Smooth muscle cell (in vitro differentiated cells): ENCODE measurements around the gene EFCAB14. TPM values are rescaled to one million over a fixed set of nuclear protein-coding genes. Genes with fewer than 3 reads are reported as not detected.
"Not testable (repeated sequence)": the region's sequence is repeated elsewhere in the genome, so short reads cannot be mapped to it uniquely, and the experiment has no call there.

Experiments used
- DNase-seq: peaks from one replicate; lab custom pipeline; 2025; ENCODE audit not compliant: unreplicated experiment; lab: John Stamatoyannopoulos, UW
- H2AFZ ChIP-seq: fragments of 200-600 bp; sonication (generic); 2 replicates; pipeline ENCODE4 v1.6.0; 2016; ENCODE audit warnings: antibody characterized with exemption, low read depth, mild to moderate bottlenecking
- H3F3A ChIP-seq: fragments of 200-600 bp; sonication (generic); 2 replicates; pipeline ENCODE4 v1.6.0; 2017; ENCODE audit warnings: antibody characterized with exemption, low read depth
- H3K27ac ChIP-seq: fragments of 200-600 bp; sonication (generic); 2 replicates; pipeline ENCODE4 v1.5.1; 2016; ENCODE audit warnings: low read depth, mild to moderate bottlenecking
- H3K27me3 ChIP-seq: fragments of 200-600 bp; sonication (generic); 2 replicates; pipeline ENCODE4 v1.6.1; 2016; ENCODE audit warnings: low read depth, mild to moderate bottlenecking
- H3K36me3 ChIP-seq: fragments of 200-600 bp; sonication (generic); 2 replicates; pipeline ENCODE4 v1.5.1; 2016; ENCODE audit warnings: low read depth
- H3K4me1 ChIP-seq: fragments of 200-600 bp; sonication (generic); 2 replicates; pipeline ENCODE4 v1.5.1; 2016; ENCODE audit warnings: low read depth
- H3K4me2 ChIP-seq: fragments of 200-600 bp; sonication (generic); 2 replicates; pipeline ENCODE4 v1.6.0; 2016; ENCODE audit warnings: mild to moderate bottlenecking
- H3K4me3 ChIP-seq: fragments of 200-600 bp; sonication (generic); 2 replicates; pipeline ENCODE4 v1.5.1; 2016; ENCODE audit warnings: mild to moderate bottlenecking
- H3K79me2 ChIP-seq: fragments of 200-600 bp; sonication (generic); 2 replicates; pipeline ENCODE4 v1.6.0; 2016; ENCODE audit warnings: low read depth, mild to moderate bottlenecking
- H3K9ac ChIP-seq: fragments of 200-600 bp; sonication (generic); 2 replicates; pipeline ENCODE4 v1.6.0; 2016; ENCODE audit warnings: low read depth
- H3K9me3 ChIP-seq: fragments of 200-600 bp; sonication (generic); replicated peaks from 2 replicates; pipeline ENCODE4 v1.5.1; 2016; ENCODE audit warnings: low read depth
- H4K20me1 ChIP-seq: fragments of 200-600 bp; sonication (generic); 2 replicates; pipeline ENCODE4 v1.6.0; 2016; ENCODE audit warnings: low read depth
- WGBS: methylation state at CpG from one replicate; pipeline ENCODE4 v1.1.7; 2016; ENCODE audit warnings: low lambda C conversion rate; 5-methylcytosine and 5-hydroxymethylcytosine counted together
- polyA plus RNA-seq: library from polyadenylated mRNA; unstranded; fragments of >200 nt; fragmentation: Nextera tagmentation; extraction: Ambion mirVana; gene quantifications from 2 replicates; pipeline ENCODE4 v1.2.1, GENCODE V29; 2016
- total RNA-seq: library from RNA; depleted of rRNA; stranded (reverse); fragments of >200 nt; gene quantifications from 2 replicates; pipeline ENCODE4 v1.2.3, GENCODE V29; 2014
- TF ChIP-seq, protein P1 (sequence below): fragments of 200-600 bp; sonication (generic); IDR thresholded peaks from 2 replicates; pipeline ENCODE4 v1.5.1; 2017; ENCODE audit warnings: borderline replicate concordance, mild to moderate bottlenecking, antibody characterized with exemption; ENCODE audit not compliant: insufficient read depth, poor library complexity, severe bottlenecking

EFCAB14 gene
- total and polyA plus RNA-seq, 2 experiments from 2014 or later = 28.6 to 62.8 TPM

DNA sequence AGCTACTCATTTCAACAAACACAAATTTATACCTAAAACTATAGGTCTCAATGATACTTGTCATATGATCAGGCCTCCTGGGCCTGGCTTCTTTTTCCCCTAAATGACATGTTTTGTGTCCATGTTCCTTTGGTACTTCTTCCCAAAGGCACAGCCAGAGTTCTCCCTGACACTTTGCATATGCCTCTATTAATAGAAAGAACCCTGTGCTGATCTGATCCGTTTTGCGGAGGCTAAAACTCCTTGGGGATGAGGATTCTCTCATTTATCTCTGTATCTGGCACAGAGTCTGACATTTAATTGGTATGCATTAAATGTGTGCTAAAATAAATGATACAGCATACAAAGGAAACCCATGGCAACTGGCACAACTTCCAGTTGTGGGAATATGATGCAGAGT, 62.3 kb downstream of the EFCAB14 start:
- Histone ChIP-seq H3K9ac (no peak overlapping the region), H3K9me3 (no peaks in the 10 kb centered on the region), H3K79me2 (no peaks in the 10 kb centered on the region), H2AFZ (no peak overlapping the region), H4K20me1 (no peaks in the 10 kb centered on the region), H3K27me3 (no peaks in the 10 kb centered on the region), H3K36me3 (peaks cover 13% of the 10 kb centered on the region), H3F3A (no peaks in the 10 kb centered on the region), H3K4me1 (no peaks in the 10 kb centered on the region), H3K27ac (no peak overlapping the region), H3K4me2 (no peak overlapping the region), H3K4me3 (no peak overlapping the region)
- WGBS = 98% methylated on average over 2 of the region's 2 CpGs
- TF ChIP-seq, protein P1, sequence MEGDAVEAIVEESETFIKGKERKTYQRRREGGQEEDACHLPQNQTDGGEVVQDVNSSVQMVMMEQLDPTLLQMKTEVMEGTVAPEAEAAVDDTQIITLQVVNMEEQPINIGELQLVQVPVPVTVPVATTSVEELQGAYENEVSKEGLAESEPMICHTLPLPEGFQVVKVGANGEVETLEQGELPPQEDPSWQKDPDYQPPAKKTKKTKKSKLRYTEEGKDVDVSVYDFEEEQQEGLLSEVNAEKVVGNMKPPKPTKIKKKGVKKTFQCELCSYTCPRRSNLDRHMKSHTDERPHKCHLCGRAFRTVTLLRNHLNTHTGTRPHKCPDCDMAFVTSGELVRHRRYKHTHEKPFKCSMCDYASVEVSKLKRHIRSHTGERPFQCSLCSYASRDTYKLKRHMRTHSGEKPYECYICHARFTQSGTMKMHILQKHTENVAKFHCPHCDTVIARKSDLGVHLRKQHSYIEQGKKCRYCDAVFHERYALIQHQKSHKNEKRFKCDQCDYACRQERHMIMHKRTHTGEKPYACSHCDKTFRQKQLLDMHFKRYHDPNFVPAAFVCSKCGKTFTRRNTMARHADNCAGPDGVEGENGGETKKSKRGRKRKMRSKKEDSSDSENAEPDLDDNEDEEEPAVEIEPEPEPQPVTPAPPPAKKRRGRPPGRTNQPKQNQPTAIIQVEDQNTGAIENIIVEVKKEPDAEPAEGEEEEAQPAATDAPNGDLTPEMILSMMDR = no peak
- no peak for DNase-seq

DNA sequence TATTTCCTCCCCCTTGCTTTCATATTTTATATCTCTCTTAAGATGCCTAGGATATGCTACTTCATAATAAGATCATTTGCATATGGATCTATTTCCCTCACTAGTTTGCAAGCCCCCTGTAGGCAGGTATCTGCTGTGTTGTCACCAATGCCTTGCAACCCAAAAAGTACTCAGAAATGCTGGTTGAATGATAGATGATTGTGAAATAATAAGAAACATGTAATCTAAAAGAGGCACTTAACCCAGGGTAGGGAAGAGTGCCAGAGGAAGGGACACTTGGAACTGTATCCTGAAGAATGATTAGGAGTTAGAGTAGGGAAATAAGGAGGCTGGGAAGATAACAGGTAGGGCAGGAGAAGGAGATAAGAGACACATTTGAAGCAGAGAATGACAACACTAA, 63.1 kb downstream of the EFCAB14 start:
- Histone ChIP-seq H3K9ac (no peak overlapping the region), H3K4me1 (no peaks in the 10 kb centered on the region), H3K4me3 (no peak overlapping the region), H3K27ac (no peak overlapping the region), H3K4me2 (no peak overlapping the region), H3F3A (no peaks in the 10 kb centered on the region), H3K79me2 (no peaks in the 10 kb centered on the region), H3K9me3 (no peaks in the 10 kb centered on the region), H3K27me3 (no peaks in the 10 kb centered on the region), H4K20me1 (no peaks in the 10 kb centered on the region), H3K36me3 (peaks cover 13% of the 10 kb centered on the region), H2AFZ (no peak overlapping the region)
- no peak for DNase-seq
- TF ChIP-seq, protein P1 = no peak

DNA sequence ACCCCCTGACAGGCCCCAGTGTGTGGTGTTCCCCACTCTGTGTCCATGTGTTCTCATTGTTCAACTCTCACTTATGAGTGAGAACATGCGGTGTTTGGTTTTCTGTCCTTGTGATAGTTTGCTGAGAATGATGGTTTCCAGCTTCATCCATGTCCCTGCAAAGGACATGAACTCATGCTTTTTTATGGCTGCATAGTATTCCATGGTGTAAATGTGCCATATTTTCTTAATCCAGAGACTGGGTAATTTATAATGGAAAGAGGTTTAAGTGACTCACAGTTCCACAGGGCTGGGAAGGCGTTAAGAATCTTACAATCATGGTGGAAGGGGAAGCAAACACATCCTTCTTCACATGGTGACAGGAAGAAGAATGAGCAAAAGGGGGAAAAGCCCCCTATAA, 64.2 kb downstream of the EFCAB14 start:
- H3K9me3 ChIP-seq = not testable (repeated sequence)
- peaks cover 18% of the 10 kb centered on the region for H3K36me3 ChIP-seq
- WGBS = 100% methylated on average over 2 of the region's 2 CpGs

DNA sequence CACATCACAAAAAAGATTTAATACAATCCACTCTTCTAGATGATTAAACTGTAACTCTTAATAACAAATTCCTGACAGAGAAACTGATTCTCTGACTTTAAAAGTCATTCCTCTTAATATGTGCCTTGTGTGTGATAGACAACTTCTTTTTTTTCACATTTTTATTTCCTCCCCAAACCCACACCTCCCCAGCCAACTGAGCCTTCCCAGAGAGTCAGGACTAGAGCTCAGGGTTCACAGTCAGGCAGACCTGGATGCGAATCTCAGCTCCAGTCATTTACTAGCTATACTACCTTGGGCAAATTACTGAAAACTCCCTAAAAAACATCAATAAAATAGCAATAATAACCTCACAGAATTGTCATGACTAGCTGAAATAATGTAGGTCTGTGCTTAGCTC, 64.9 kb downstream of the EFCAB14 start:
- H3K79me2 ChIP-seq = no peaks in the 10 kb centered on the region
- H2AFZ ChIP-seq = no peak overlapping the region
- H3K9ac ChIP-seq = no peak overlapping the region
- TF ChIP-seq, protein P1 = no peak
- no peaks in the 10 kb centered on the region for H3K9me3 ChIP-seq
- DNase-seq = no peak
- peak overlapping the region; percentile 50 for H3K4me2 ChIP-seq
- H3K27ac ChIP-seq = peak overlapping the region; percentile 88
- H3K4me1 ChIP-seq = no peaks in the 10 kb centered on the region
- no peaks in the 10 kb centered on the region for H3F3A ChIP-seq
- no peaks in the 10 kb centered on the region for H3K27me3 ChIP-seq
- H3K36me3 ChIP-seq = peaks cover 25% of the 10 kb centered on the region
- peak overlapping the region; percentile 6 for H3K4me3 ChIP-seq
- WGBS = 96% methylated on average over 1 of the region's 1 CpG
- H4K20me1 ChIP-seq = no peaks in the 10 kb centered on the region

More for the DNA sequence above, 64.2 kb downstream of the EFCAB14 start:
- not testable (repeated sequence) for H3F3A ChIP-seq, H4K20me1 ChIP-seq, H2AFZ ChIP-seq, H3K9ac ChIP-seq, H3K4me3 ChIP-seq, H3K4me2 ChIP-seq, DNase-seq, H3K27me3 ChIP-seq, H3K79me2 ChIP-seq, H3K4me1 ChIP-seq, H3K27ac ChIP-seq
